Neural crest cell (in vitro differentiated cells): ENCODE results near the gene LIMD2. TPM values are rescaled to one million over a fixed set of nuclear protein-coding genes. Genes with fewer than 3 reads are reported as not detected.

Experiments
- DNase-seq: peaks from one replicate; pipeline ENCODE4 v3.0.0; 2021; ENCODE audit warnings: low read depth, mixed read lengths, low spot score
- H3K27ac Mint-ChIP-seq: one replicate; pipeline ENCODE4 v1.8.0; 2021; ENCODE audit warnings: mild to moderate bottlenecking, mixed read lengths; ENCODE audit not compliant: unreplicated experiment
- H3K27me3 Mint-ChIP-seq: 2 replicates; pipeline ENCODE4 v1.8.0; 2021; ENCODE audit warnings: low read depth, mild to moderate bottlenecking, mixed read lengths
- H3K36me3 Mint-ChIP-seq: 2 replicates; pipeline ENCODE4 v1.8.0; 2021; ENCODE audit warnings: low read depth, mild to moderate bottlenecking, mixed read lengths
- H3K4me1 Mint-ChIP-seq: 2 replicates; pipeline ENCODE4 v1.8.0; 2021; ENCODE audit warnings: mixed read lengths
- H3K4me3 Mint-ChIP-seq: one replicate; pipeline ENCODE4 v1.8.0; 2021; ENCODE audit warnings: mild to moderate bottlenecking, mixed read lengths
- H3K9me3 Mint-ChIP-seq: 2 replicates; pipeline ENCODE4 v1.8.0; 2021; ENCODE audit warnings: mixed read lengths
- CTCF ChIP-seq: fragments of 200-600 bp; sonication (generic); conservative IDR thresholded peaks from 2 replicates; pipeline ENCODE4 v1.5.0; 2021; ENCODE audit warnings: antibody characterized with exemption, mild to moderate bottlenecking
- total RNA-seq: library from RNA; stranded (reverse); gene quantifications from 2 replicates; pipeline ENCODE4 v1.2.1, GENCODE V29; 2021

The LIMD2 gene
- total RNA-seq, 1 donor from 2014 or later, result 145 TPM

GRCh38 chr17:63696381-63696961, 3.5 kb downstream of the LIMD2 start:
- Mint-ChIP-seq H3K9me3 (no peaks in the 10 kb centered on the region), H3K27ac (peak overlapping the region; percentile 50), H3K4me3 (peak overlapping the region; percentile 88), H3K27me3 (peaks cover 13% of the 10 kb centered on the region), H3K4me1 (peaks cover 19% of the 10 kb centered on the region), H3K36me3 (peaks cover 9% of the 10 kb centered on the region)
- no peak for DNase-seq
- peak; percentile 50 for TF ChIP-seq CTCF

- Mint-ChIP-seq H3K4me1 (peaks cover 14% of the 10 kb centered on the region), H3K36me3 (peaks cover 6% of the 10 kb centered on the region), H3K9me3 (no peaks in the 10 kb centered on the region), H3K4me3 (peak overlapping the region; percentile 88), H3K27me3 (peaks cover 10% of the 10 kb centered on the region), H3K27ac (no peak overlapping the region)
- no peak for TF ChIP-seq CTCF
- DNase-seq, result no peak
These were observed 4.0 kb downstream of the LIMD2 start for GRCh38 chr17:63695889-63696288.

GRCh38 chr17:63694950-63695773, 4.8 kb downstream of the LIMD2 start:
- H3K4me3 Mint-ChIP-seq, result peak overlapping the region; percentile 74
- no peak for TF ChIP-seq CTCF
- H3K4me1 Mint-ChIP-seq, result peaks cover 14% of the 10 kb centered on the region
- H3K27ac Mint-ChIP-seq, result peak overlapping the region; percentile 12
- H3K36me3 Mint-ChIP-seq, result peaks cover 6% of the 10 kb centered on the region
- H3K27me3 Mint-ChIP-seq, result peaks cover 10% of the 10 kb centered on the region
- H3K9me3 Mint-ChIP-seq, result no peaks in the 10 kb centered on the region
- no peak for DNase-seq

- TF ChIP-seq CTCF, result no peak
- Mint-ChIP-seq H3K27ac (peak overlapping the region; percentile 43), H3K36me3 (peaks cover 6% of the 10 kb centered on the region), H3K9me3 (no peaks in the 10 kb centered on the region), H3K27me3 (peaks cover 10% of the 10 kb centered on the region), H3K4me1 (peaks cover 14% of the 10 kb centered on the region), H3K4me3 (peak overlapping the region; percentile 74)
- DNase-seq, result no peak
These were observed 5.5 kb downstream of the LIMD2 start for GRCh38 chr17:63694229-63694949.

- no peak for DNase-seq
- Mint-ChIP-seq H3K4me3 (peak overlapping the region; percentile 49), H3K9me3 (no peaks in the 10 kb centered on the region), H3K4me1 (peaks cover 14% of the 10 kb centered on the region), H3K27me3 (peaks cover 10% of the 10 kb centered on the region), H3K27ac (peak overlapping the region; percentile 43), H3K36me3 (peaks cover 6% of the 10 kb centered on the region)
- no peak for TF ChIP-seq CTCF
These were observed 6.4 kb downstream of the LIMD2 start for GRCh38 chr17:63693411-63694113.
